ENCODE results near the gene ABCA6.
"Not testable (repeated sequence)": the region's sequence is repeated elsewhere in the genome, so short reads cannot be mapped to it uniquely, and the experiment has no call there.

Gene ABCA6

DNA sequence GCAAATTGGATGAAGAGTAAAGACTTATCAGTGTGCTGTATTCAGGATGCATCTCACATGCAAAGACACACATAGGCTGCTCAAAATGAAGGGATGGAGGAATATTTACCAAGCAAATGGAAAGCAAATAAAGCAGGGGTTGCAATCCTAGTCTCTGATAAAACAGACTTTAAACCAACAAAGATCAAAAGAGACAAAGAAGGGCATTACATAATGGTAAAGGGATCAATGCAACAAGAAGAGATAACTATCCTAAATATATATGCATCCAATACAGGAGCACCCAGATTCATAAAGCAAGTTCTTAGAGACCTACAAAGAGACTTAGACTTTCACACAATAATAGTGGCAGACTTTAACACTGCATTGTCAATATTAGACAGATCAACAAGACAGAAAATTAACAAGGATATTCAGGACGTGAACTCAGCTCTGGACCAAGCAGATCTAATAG, 68.9 kb downstream of the ABCA6 start:
- not testable (repeated sequence) for DNase-seq

DNA sequence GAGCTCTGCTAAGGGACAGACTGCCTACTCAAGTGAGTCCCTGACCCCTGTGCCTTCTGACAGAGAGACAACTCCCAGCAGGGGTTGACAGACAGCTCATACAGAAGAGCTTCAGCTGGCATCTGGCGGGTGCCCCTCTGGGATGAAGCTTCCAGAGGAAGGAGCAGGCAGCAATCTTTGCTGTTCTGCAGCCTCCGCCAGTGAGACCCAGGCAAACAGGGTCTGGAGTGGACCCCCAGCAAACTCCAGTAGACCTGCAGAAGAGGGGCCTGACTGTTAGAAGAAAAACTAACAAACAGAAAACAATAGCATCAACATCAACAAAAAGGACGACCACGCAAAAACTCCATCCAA, 70.5 kb downstream of the ABCA6 start:
- DNase-seq = not testable (repeated sequence)

DNA sequence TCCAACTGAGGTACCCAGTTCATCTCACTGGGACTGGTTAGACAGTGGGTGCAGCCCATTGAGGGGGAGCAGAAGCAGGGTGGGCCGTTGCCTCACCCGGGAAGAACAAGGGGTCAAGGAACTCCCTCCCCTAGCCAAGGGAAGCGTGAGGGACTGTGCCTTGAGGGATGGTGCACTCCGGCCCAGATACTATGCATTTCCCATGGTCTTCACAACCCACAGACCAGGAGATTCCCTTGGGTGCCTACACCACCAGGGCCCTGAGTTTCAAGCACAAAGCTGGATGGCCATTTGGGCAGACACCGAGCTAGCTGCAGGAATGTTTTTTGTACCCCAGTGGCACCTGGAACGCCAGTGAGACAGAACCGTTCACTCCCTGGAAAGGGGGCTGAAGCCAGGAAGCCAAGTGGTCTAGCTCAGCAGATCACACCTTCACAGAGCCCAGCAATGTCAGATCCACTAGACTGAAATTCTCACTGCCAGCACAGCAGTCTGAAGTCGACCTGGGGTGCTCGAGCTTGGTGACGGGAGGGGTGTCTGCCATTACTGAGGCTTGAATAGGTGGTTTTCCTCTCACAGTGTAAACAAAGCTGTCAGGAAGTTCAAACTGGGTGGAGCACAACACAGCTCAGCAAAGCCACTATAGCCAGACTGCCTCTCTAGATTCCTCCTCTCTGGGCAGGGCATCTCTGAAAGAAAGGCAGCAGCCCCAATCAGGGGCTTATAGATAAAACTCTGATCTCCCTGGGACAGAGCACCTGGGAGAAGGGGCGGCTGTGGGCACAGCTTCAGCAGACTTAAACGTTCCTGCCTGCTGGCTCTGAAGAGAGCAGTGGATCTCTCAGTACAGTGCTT, 71.1 kb downstream of the ABCA6 start:
- DNase-seq = not testable (repeated sequence)

DNA sequence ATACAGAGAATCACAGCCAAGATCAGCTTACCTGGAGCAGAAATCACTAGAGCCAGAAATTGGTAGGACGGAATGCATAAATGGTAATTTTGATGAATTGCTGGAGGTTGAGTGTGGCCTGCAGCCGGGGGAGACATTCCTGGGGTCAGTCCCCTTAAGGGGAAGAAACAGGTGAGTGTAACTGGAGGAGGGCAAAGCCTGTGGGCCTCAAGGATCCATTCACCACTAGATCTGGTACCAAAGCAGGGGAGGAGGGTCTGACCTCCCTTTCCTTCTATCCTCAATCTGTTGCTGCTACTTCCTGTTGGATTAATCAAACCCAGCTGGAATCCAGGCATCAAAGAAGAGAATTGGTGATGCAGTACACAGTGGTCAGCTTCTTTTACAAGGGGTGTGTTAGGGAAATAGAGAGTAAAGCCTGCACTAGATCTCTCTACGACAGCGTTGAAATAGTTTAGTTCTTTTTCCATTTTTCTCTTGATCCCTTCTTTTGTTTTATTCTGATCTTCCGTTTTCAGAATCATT, 72.4 kb downstream of the ABCA6 start:
- no peak for DNase-seq

DNA sequence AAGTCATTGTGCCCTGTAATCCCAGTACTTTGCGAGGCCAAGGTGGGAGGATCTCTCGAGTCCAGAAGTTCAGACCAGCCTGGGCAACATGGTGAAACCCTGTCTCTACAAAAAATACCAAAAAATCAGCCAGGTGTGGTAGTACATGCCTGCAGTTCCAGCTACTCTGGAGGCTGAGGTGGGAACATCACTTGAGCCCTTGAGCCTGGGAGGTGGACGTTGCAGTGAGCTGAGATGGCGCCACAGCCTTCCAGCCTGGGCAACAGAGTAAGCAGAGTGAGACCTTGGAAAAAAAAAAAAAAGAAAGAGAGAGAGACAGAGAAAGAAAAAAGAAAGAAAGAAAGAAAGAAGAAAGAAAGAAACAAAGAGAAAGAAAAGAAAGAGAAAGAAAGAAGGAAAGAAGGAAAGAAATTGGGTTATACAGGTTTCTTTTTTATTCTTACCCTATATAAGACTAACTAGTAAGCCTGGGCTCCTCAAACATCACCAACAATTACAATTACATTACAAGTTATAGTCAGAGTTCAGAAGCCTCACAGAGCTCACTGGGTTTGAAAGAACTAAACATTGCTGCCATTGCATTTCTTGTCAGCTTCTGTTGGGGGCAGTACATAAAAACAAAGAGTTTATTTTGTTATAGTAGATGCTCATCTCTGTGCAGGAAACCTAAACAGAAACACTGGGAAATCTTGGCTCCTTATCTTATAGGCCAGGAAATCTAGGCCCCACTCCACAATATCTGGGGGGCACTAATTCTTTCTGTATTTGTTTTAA, 74.2 kb downstream of the ABCA6 start:
- DNase-seq = no peak

DNA sequence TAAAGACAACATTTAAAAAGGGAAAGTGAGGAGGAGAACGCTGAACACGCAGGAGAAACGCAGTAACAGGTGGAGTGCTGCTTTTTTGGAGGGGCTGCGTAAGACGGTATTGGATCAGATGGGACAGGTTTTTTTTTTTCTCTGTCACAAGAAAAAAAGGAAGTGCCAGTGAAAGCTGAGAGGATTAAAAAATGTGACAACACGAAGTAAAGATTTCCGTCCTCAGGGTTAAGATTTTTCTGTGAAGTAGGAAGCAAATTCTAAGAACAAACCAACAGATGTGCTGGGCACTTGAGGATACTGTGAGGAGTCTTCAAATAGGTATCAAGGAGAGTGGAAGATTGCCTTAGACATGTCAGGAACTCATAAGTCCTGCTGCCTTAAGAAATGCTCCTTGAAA, 75.2 kb downstream of the ABCA6 start:
- DNase-seq = peak; percentile 14 to 53 (median 47)

GRCh38 chr17:69065113-69065512, 76.6 kb downstream of the ABCA6 start:
- no peak for DNase-seq

DNA sequence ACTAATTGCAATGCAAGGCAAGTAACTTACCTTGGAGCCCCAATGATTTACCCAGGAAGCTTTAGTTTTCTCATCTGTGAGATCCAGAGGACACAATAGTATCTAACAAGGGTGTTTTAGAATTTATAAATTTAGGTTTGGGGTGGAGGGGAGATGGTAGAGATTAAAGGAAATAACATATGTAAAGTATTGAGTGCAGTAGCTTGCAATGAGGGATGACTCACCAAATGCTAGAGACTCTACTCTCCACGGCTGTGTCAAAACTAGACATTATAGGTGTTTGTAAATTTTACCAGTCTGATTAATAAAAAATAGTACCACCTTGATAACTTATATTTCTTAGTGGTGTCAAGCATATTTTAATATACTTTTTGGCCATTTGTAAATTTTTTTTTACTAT, 77.2 kb downstream of the ABCA6 start:
- DNase-seq = peak; percentile 28 to 57 (median 53)

DNA sequence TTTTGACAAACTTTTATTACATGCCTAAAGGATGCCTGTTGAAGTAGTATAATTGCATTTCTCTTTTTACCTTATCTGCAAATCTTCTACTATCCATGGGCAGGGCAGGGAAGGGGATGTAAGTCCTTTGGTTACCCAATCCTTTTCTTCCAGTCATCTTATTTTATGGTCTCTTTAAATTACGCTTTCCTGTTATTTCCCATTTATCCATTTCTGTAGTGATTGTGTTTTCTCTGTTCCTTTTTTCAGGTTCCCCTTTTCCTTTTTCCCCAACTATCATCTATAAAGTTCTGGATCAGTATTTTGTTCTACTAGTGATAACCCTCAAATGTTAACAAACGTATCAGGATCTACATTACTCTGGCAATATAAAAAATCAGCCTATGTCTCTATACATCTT, 77.7 kb downstream of the ABCA6 start:
- peak; percentile 47 to 81 (median 76) for DNase-seq

DNA sequence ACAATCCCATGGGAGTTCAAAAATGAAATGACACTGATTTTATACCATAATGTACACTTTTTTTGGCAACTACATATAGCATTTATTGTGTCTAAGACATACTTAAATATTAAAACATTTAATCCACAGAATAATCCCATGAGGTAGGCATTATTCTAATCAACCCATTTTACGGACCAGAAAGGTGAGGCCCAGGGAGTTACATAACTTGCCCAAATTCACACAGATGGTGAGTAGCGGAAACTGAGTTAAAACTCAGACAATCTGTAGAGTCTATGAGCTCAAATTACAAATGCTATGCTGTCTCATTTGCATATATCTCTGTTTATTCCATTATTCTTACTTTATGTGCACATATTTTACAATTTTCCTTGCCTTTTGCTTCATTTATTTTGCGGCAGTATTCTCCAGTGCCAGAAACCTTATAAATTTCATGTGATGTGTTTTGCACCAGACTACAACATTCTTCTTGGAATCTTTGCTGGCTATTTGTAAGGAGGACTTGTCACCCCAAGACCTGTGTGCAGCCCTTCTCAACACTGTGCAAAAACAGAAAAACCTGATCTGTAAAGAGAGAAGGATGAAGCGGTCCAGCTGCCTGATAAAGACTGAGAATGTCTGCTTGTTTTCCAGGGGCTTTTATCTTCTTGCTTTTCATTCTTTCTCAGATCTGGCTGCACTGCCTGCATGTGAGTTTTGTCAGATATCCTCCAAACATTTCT, 78.7 kb downstream of the ABCA6 start:
- no peak for DNase-seq

DNA sequence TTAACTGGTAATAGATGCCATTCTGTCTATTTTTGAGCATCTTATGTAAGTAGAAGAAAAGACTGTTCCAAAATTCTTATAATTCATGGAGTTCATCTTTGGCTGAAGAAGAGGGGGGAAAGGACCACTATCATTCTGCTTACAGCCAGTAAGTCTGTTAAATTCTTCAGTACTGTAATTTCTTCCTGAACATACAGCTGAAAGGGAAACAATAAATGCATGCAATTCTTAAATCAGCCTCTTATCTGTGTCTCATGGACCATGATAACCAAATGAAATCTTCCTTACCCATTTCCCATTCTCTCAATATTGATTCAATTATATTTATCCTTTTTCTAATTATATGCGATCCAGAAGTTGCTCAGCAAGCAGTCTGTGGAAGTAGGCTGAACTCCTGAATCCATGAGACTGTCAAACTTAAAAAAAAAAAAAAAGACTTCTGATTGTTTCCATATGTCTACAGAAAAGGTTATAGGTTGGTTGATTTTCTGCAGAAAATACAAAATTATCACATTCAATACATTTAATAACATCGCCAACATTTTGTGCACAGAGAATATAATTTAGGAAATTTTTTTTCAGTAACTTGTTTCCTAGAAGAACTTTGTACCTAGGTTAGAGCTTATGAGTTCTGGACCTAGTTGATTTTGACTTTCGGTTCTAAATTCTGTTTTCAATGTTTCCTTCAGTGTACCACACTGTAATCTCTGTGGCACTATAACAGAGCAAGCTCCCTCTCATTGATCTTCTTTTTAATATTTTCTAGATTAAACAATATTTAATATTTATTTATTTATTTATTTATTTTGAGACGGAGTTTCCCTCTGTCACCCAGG, 79.8 kb downstream of the ABCA6 start:
- DNase-seq = no peak

DNA sequence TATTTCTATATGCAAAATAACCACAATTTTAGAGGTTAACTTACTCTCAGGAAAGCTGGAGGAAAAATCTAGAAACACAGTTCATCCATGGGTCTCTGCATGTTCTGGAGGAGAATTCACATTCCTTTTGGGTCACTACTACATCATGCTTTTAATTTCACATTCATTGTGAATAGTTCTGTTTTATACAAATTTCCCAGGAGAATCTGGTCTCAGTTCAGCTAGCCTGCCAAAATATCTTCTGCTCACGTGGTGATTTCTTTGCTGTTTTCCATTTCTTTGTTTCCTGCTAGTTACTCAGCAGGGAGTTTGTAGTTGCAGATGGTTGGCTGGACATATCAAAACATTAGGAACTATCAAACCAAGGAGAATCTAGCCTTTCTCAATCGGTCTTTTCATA, 80.9 kb downstream of the ABCA6 start, which contains the start of gene ABCA9:
TSS of gene ABCA9 (minus strand) at position 106 of the 400 bp plus-strand sequence. CDS start 9,801 bp downstream, outside the sequence.
- peak in 2 of 3 donors; percentile 30 to 45 for DNase-seq

DNA sequence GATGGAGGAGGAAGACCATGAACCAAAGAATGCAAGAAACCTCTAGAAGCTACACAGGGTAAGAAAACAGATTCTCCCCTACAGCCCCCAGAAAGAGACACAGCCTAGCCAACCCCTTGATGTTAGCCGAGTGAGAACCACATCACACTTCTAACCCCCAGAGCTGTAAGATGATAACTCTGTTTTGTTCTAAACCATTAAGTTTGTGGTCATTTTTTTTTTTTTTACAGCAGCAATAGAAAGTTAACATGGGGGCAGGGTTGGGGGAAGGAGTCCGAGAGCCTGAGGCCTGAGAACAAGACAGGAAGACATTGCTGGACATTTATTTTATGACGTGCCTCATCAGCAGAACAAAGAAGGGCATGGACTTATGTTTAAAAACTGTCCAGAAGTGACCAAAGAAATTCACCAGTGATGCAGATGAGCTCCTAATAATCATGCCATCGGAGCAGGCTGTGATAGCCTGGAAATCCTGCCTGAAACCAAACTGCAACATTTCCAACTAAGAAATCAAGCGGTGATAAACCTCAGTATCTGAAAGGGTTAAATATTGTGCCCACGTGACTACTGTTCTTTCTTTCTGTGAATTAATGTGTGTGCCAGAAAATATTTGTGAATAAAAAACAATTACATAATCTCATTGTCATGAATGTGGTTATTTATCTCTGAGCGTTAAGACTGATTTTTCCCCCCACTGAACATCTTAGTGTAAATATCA, 82.1 kb downstream of the ABCA6 start:
- DNase-seq = no peak

DNA sequence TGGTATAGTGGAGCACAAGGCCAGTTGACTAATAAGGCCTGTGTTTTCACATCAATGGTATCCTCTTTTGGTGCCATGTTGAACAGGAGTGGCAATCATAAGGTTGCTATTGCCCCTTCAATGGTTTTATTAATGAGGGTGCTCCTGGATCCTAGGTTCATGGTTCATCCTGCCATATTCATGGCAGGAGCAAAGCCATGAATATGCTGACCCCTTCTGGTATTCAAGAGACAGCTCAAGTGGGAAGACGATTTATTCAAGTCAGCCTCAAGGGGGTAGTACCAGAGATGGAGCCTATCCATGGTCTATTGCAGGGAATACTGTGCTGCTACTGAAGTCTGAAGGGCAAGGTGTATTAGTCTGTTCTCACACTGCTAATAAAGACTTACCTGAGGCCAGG, 83.5 kb downstream of the ABCA6 start:
- DNase-seq = peak in 2 of 3 donors; percentile 15 to 38

DNA sequence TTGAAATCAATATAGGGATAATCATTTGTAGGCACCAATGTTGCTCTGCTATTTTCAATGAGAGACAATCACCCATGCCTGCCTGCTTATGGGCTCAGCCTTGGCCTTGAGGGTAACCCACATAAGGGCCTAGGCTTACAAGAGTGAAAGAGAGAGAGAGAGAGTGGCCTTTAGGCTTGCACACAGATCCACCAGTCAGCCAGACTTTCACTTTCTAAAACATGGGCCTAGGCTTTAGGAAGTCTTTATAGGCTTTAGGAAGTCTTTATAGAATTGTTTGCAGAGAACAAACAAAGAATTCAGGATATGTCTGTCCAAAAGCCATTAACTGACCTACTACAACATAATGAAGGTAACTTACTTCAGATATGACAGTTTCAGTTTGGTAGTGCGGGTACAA, 84.4 kb downstream of the ABCA6 start:
- DNase-seq = no peak

DNA sequence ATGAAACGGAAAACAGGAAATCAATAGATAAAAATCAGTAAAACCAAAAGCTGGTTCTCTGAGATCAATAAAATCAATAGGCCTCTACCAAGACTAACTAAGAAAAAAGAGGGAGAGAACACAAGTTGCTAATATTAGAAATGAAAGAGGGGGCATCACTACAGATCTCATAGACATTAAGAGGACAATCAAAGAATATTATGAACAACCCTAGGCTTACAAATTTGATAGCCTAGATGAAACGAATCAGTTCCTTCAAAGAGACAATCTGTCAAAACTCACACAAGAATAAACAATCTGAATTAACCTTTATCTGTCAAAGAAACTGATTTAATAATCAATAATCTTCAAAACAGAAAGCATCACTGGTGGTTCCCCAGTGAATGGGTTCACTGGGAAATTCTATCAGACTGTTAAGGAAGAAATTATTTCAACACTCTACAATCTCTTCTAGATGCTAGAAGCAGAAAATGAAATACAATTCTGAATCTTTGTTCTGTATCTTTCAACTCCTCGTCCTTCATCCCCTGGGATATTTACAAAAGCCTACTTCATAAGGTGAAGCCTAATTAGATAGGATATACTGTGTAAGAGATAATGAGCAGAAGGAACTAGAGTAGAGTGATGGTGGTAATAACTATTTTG, 85.4 kb downstream of the ABCA6 start:
- no peak for DNase-seq

- no peak for DNase-seq
Observed at GRCh38 chr17:69055334-69055733, 86.4 kb downstream of the ABCA6 start.

GRCh38 chr17:69050999-69051775, 90.5 kb downstream of the ABCA6 start:
- DNase-seq = peak; percentile 17 to 29 (median 29)

DNA sequence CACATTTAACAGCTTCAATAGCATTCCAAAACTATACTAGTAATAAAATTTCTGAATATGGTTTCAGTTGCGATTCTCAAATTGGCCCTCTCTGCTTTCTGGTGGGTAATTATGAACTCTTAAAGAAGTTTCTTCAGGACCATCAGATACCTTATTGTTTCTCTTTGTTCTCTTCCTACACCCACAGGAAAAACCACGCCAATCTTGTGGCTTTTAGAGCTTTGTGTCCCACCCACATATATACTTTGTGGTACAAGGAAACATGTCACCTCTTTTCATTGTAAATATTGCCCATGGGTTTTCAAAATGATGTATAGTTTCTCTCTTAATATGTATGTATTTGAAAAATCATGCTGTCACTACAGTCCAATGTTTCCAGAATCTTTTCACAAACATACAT, 93.1 kb downstream of the ABCA6 start:
- DNase-seq = no peak
